Fibroblast of skin of right quadriceps (primary cell): ENCODE results near the gene HIPK4.
A peak's percentile ranks its signal among the peaks of the same experiment; 100 is the strongest.

Source experiments
- DNase-seq: peaks from one replicate; pipeline ENCODE4 v3.0.0-alpha.2; 2013

HIPK4 gene

GRCh38 chr19:40365613-40366401 is 24.2 kb downstream of the HIPK4 start:
- peak; percentile 76 for DNase-seq

- DNase-seq = no peak
These were observed 25.0 kb downstream of the HIPK4 start for GRCh38 chr19:40365010-40365409.

GRCh38 chr19:40363069-40363468 is 26.9 kb downstream of the HIPK4 start:
- DNase-seq = no peak

GRCh38 chr19:40362160-40362559 is 27.8 kb downstream of the HIPK4 start:
- DNase-seq = no peak

- no peak for DNase-seq
These were observed 29.2 kb downstream of the HIPK4 start for GRCh38 chr19:40360708-40361241.

- DNase-seq = no peak
These were observed 29.8 kb downstream of the HIPK4 start for GRCh38 chr19:40360020-40360707.

GRCh38 chr19:40358773-40359172 is 31.2 kb downstream of the HIPK4 start:
- DNase-seq = no peak

- DNase-seq = peak; percentile 26
These were observed 32.3 kb downstream of the HIPK4 start for GRCh38 chr19:40357640-40358039.

- DNase-seq = peak; percentile 45
These were observed 33.0 kb downstream of the HIPK4 start for GRCh38 chr19:40356681-40357595.

- DNase-seq = no peak
These were observed 33.9 kb downstream of the HIPK4 start for GRCh38 chr19:40355975-40356680.

GRCh38 chr19:40348961-40349507 is 40.9 kb downstream of the HIPK4 start:
- peak; percentile 30 for DNase-seq

GRCh38 chr19:40348125-40348913 is 41.7 kb downstream of the HIPK4 start, which contains the start of the genes C19orf47 and PLD3:
Gene C19orf47 (minus strand): TSS chr19:40348397. CDS start chr19:40341857, 6,540 bp downstream.
Gene PLD3 (plus strand): TSS chr19:40348695. CDS start chr19:40366484, 17,789 bp downstream.
- DNase-seq = peak; percentile 99

- DNase-seq = no peak
These were observed 45.6 kb downstream of the HIPK4 start for GRCh38 chr19:40344422-40344821.

- no peak for DNase-seq
These were observed 47.2 kb downstream of the HIPK4 start for GRCh38 chr19:40342644-40343311.

- no peak for DNase-seq
These were observed 48.1 kb downstream of the HIPK4 start for GRCh38 chr19:40341601-40342482.

- DNase-seq = no peak
These were observed 50.8 kb downstream of the HIPK4 start for GRCh38 chr19:40339018-40339728.

GRCh38 chr19:40337594-40337993 is 52.4 kb downstream of the HIPK4 start:
- DNase-seq = no peak

- no peak for DNase-seq
These were observed 52.9 kb downstream of the HIPK4 start for GRCh38 chr19:40337107-40337506.

- DNase-seq = no peak
These were observed 53.4 kb downstream of the HIPK4 start for GRCh38 chr19:40336601-40336900.
